PC-9 (cell line): ENCODE results near the gene VWA3A. TPM values are rescaled to one million over a fixed set of nuclear protein-coding genes. Genes with fewer than 3 reads are reported as not detected.
"Not testable (repeated sequence)": the region's sequence is repeated elsewhere in the genome, so short reads cannot be mapped to it uniquely, and the experiment has no call there.

ENCODE experiments used
- BruUV-seq: library from RNA; stranded (reverse); fragments of 400-500 nt; replicated peaks from 2 replicates; lab custom pipeline; 2021; lab: Mats Ljungman, UMichigan
- CTCF ChIA-PET: fragments of 300-600 bp; sonication (Branson Sonifier 250); formaldehyde crosslinking; loops from one replicate; lab custom pipeline; 2022; ENCODE audit warnings: antibody characterized with exemption; lab: Charles Lee
- POLR2A ChIA-PET: fragments of 300-600 bp; sonication (Branson Sonifier 250); formaldehyde crosslinking; loops from one replicate; lab custom pipeline; 2022; ENCODE audit warnings: antibody characterized with exemption; ENCODE audit not compliant: unreplicated experiment; lab: Charles Lee
- DNase-seq, 2 experiments: peaks; one replicate each; pipeline versions ENCODE4 v3.0.0 to v3.0.0-alpha.2; 2015 to 2022; ENCODE audit warnings: mixed read lengths in 1 of 2
- H2AFZ ChIP-seq: fragments of 200-600 bp; sonication (generic); 2 replicates; pipeline ENCODE4 v1.8.1; 2017; ENCODE audit warnings: antibody characterized with exemption
- H3F3A ChIP-seq: fragments of 200-600 bp; sonication (generic); 2 replicates; pipeline ENCODE4 v1.8.1; 2017; ENCODE audit warnings: antibody characterized with exemption, mild to moderate bottlenecking, low read depth; ENCODE audit not compliant: insufficient read depth
- H3K27ac ChIP-seq: fragments of 200-600 bp; sonication (generic); 2 replicates; pipeline ENCODE4 v1.6.1; 2016; ENCODE audit warnings: mixed run types
- H3K27me3 ChIP-seq: fragments of 200-600 bp; sonication (generic); 2 replicates; pipeline ENCODE4 v1.6.1; 2016; ENCODE audit warnings: low read depth, mixed run types; ENCODE audit not compliant: insufficient read depth
- H3K36me3 ChIP-seq: fragments of 200-600 bp; sonication (generic); 2 replicates; pipeline ENCODE4 v1.6.1; 2016; ENCODE audit warnings: low read depth, mixed run types
- H3K4me1 ChIP-seq: fragments of 200-600 bp; sonication (generic); replicated peaks from 2 replicates; pipeline ENCODE4 v1.6.1; 2016; ENCODE audit warnings: mixed run types; ENCODE audit not compliant: insufficient read depth
- H3K4me2 ChIP-seq: fragments of 200-600 bp; sonication (generic); 2 replicates; pipeline ENCODE4 v1.6.1; 2017; ENCODE audit warnings: mixed run types
- H3K4me3 ChIP-seq: fragments of 200-600 bp; sonication (generic); 2 replicates; pipeline ENCODE4 v1.6.1; 2016; ENCODE audit warnings: mixed run types
- H3K79me2 ChIP-seq: fragments of 200-600 bp; sonication (generic); 2 replicates; pipeline ENCODE4 v1.6.1; 2017; ENCODE audit warnings: low read depth, mixed run types
- H3K9me2 ChIP-seq: fragments of 200-600 bp; sonication (generic); 2 replicates; pipeline ENCODE4 v1.8.1; 2017; ENCODE audit warnings: mild to moderate bottlenecking; ENCODE audit not compliant: insufficient read depth
- H3K9me3 ChIP-seq: fragments of 200-600 bp; sonication (generic); 2 replicates; pipeline ENCODE4 v1.8.1; 2016; ENCODE audit warnings: low read depth; ENCODE audit not compliant: insufficient read depth
- H4K20me1 ChIP-seq: fragments of 200-600 bp; sonication (generic); 2 replicates; pipeline ENCODE4 v1.8.1; 2017; ENCODE audit not compliant: insufficient read depth
- EZH2 ChIP-seq: fragments of 200-600 bp; sonication (generic); IDR thresholded peaks from 2 replicates; pipeline ENCODE4 v1.8.0; 2017; ENCODE audit warnings: antibody characterized with exemption, low read depth
- intact Hi-C: fragments of 100-400 bp; cut with micrococcal nuclease; formaldehyde crosslinking; loops from one replicate; pipeline ENCODE4 v1.10.0; 2022; ENCODE audit not compliant: unreplicated experiment
- total RNA-seq: library from RNA; stranded (reverse); gene quantifications from 2 replicates; pipeline ENCODE4 v1.2.3, GENCODE V29; 2021
- TF ChIP-seq, protein P1 (sequence below): fragments of 200-600 bp; sonication (generic); conservative IDR thresholded peaks from 2 replicates; pipeline ENCODE4 v1.6.1; 2017; ENCODE audit warnings: mixed run types, antibody characterized with exemption, mild to moderate bottlenecking, moderate library complexity

VWA3A gene
- total RNA-seq, 1 experiment from 2014 or later = 0.83 TPM

DNA sequence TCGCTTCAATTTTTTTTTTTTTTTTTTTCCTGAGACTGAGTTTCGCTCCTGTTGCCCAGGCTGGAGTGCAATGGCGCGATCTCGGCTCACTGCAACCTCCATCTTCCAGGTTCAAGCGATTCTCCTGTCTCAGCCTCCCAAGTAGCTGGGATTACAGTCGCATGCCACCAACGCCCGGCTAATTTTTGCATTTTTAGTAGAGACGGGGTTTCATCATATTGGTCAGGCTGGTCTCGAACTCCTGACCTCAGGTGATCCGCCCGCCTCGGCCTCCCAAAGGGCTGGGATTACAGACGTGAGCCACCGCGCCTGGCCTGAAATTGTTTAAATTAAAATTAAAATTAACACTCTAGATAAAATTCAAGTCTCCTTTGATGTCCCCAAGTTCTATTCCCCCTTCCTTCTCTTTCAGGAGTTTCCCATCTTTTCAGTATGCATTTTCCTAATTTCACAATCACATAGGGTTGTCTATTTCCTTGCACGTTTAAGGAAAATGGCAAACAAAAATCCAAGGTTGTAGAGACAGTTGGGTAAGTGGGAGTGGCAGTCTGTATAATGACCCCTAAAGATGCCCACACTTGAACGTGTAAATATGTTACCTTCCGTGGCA is 104.3 kb downstream of the VWA3A start:
- not testable (repeated sequence) for H4K20me1 ChIP-seq, H3K79me2 ChIP-seq, H3K27me3 ChIP-seq, H3K9me3 ChIP-seq, H3K36me3 ChIP-seq, H2AFZ ChIP-seq, BruUV-seq, H3K9me2 ChIP-seq, H3K27ac ChIP-seq
- Histone ChIP-seq H3K4me2 (peak overlapping the region; percentile 74), H3F3A (peaks cover 36% of the 10 kb centered on the region; the same call in 1 of the 2 replicates), H3K4me1 (peaks cover 22% of the 10 kb centered on the region), H3K4me3 (peak overlapping the region; percentile 79)
- ChIA-PET CTCF (interaction anchor here (0.6 to 0.7 kb wide), 3 partner anchors 9 to 641 kb away, joined by 3 to 11 read pairs (median 6); partner anchors contain the start of gene EEF2K), POLR2A (interaction anchor here (0.6 kb wide), 1 partner anchor 11 kb away, joined by 3 read pairs; no protein-coding TSS in a partner anchor)
- peak in 1 of 2 experiments; percentile 24 for DNase-seq
- intact Hi-C loops = loop anchor here (10.0 kb wide), 1 partner anchor 1012 kb away; no protein-coding TSS in a partner anchor

DNA sequence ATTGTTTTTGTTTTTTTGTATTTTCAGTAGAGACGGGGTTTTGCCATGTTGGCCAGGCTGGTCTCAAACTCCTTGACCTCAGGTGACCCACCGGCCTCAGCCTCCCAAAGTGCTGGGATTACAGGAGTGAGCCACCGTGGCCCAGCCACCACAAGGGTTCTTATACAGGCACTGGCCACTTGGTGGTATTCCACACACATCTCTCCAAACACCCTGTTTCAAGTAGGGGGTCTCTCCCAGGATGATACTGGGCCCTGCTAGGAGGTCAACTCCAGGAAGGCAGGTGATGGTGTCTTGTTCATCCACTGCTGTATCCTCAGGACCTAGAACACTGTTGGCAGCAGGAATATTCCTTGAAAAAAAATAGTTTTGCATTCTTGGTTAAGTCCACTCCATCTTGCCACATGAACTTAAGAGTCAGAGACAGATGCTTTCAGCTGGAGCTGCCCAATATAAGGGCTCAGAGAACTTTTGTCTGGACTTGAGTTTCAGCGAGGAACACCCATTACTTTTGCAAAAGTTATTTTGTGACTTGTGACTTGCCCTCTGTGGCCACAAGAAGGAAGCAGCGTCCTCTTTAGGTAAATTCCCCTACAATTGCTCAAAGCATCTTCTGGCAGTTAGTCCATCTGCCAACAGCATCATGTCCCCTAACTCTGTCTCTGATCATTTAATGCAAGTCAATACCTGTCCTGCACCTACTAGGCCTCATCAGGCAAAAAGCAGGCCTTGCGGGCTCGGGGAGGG is 106.4 kb downstream of the VWA3A start:
- Histone ChIP-seq H3K9me3 (no peaks in the 10 kb centered on the region), H3K27me3 (no peaks in the 10 kb centered on the region), H3K4me3 (no peak overlapping the region), H3K4me1 (peaks cover 17% of the 10 kb centered on the region), H3K79me2 (no peaks in the 10 kb centered on the region), H3K9me2 (no peaks in the 10 kb centered on the region), H3F3A (peaks cover 42% of the 10 kb centered on the region; the same call in 1 of the 2 replicates), H2AFZ (no peak overlapping the region), H3K27ac (peak overlapping the region; percentile 45; the same call in 1 of the 2 replicates), H3K4me2 (peak overlapping the region; percentile 49; the same call in 1 of the 2 replicates), H3K36me3 (no peaks in the 10 kb centered on the region), H4K20me1 (no peaks in the 10 kb centered on the region)
- TF ChIP-seq, protein P1, sequence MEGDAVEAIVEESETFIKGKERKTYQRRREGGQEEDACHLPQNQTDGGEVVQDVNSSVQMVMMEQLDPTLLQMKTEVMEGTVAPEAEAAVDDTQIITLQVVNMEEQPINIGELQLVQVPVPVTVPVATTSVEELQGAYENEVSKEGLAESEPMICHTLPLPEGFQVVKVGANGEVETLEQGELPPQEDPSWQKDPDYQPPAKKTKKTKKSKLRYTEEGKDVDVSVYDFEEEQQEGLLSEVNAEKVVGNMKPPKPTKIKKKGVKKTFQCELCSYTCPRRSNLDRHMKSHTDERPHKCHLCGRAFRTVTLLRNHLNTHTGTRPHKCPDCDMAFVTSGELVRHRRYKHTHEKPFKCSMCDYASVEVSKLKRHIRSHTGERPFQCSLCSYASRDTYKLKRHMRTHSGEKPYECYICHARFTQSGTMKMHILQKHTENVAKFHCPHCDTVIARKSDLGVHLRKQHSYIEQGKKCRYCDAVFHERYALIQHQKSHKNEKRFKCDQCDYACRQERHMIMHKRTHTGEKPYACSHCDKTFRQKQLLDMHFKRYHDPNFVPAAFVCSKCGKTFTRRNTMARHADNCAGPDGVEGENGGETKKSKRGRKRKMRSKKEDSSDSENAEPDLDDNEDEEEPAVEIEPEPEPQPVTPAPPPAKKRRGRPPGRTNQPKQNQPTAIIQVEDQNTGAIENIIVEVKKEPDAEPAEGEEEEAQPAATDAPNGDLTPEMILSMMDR = no peak
- TF ChIP-seq EZH2 = no peak
- intact Hi-C loops = loop anchor here (10.0 kb wide), 1 partner anchor 1014 kb away; no protein-coding TSS in a partner anchor
- ChIA-PET POLR2A (no interaction called here), CTCF (interaction anchor here (0.6 kb wide), 1 partner anchor 91 kb away, joined by 8 read pairs; no protein-coding TSS in a partner anchor)
- BruUV-seq = no TSS peak
- no peak for DNase-seq

DNA sequence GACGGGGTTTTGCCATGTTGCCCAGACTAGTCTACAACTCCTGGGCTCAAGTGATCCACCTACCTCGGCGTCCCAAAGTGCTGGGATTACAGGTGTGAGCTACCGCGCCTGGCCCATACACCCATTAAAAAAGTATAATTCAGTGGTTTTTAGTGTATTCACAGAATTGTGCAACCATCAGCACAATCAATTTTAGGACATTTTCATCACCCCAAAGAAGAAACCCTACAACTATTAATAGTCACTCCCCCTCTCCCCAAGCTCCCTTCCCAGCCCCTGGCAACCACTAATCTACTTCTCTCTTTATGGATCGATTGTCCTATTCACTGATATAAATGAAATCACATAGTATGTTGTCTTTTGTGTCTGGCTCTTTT is 109.9 kb downstream of the VWA3A start:
- no peak for DNase-seq
- Histone ChIP-seq H3K27me3 (no peaks in the 10 kb centered on the region), H3K36me3 (no peaks in the 10 kb centered on the region), H3K4me3 (no peak overlapping the region), H3K9me2 (no peaks in the 10 kb centered on the region), H3K27ac (no peak overlapping the region), H3K4me1 (peaks cover 26% of the 10 kb centered on the region), H3K4me2 (no peak overlapping the region), H3K79me2 (peaks cover 7% of the 10 kb centered on the region), H3K9me3 (no peaks in the 10 kb centered on the region), H2AFZ (no peak overlapping the region), H4K20me1 (0 out of 2 replicates have a peak, but pooled peaks cover 1% of the 10 kb centered on the region), H3F3A (peaks cover 45% of the 10 kb centered on the region; the same call in 1 of the 2 replicates)
- no TSS peak for BruUV-seq
- TF ChIP-seq EZH2 = no peak
- TF ChIP-seq, protein P1 = no peak
- intact Hi-C loops = no loop called here
- POLR2A ChIA-PET = no interaction called here
- CTCF ChIA-PET = interaction anchor here (0.7 kb wide), 1 partner anchor 1408 kb away, joined by 9 read pairs; no protein-coding TSS in a partner anchor
